Colonic mucosa (tissue), 4 donors: ENCODE measurements around the gene RPS6KC1. TPM values are rescaled to one million over a fixed set of nuclear protein-coding genes. Genes with fewer than 3 reads are reported as not detected.

Experiments
- DNase-seq: peaks from one replicate; pipeline ENCODE4 v3.0.0-alpha.2; 2020
- H3K27ac ChIP-seq: fragments of 200-600 bp; one replicate; pipeline ENCODE4 v1.8.0; 2021
- H3K27me3 ChIP-seq: fragments of 200-600 bp; one replicate; pipeline ENCODE4 v1.8.0; 2021
- H3K36me3 ChIP-seq: fragments of 200-600 bp; one replicate; pipeline ENCODE4 v1.8.0; 2021
- H3K4me1 ChIP-seq: fragments of 200-600 bp; one replicate; pipeline ENCODE4 v1.8.0; 2021; ENCODE audit warnings: mild to moderate bottlenecking
- H3K4me3 ChIP-seq: fragments of 200-600 bp; one replicate; pipeline ENCODE4 v1.8.0; 2021
- H3K9ac ChIP-seq, 2 donors: one replicate each; pipeline ENCODE4 v1.7.0; 2013; ENCODE audit warnings: control low read depth in 2 of 2, low read depth in 2 of 2, low read length in 2 of 2
- H3K9me3 ChIP-seq: fragments of 200-600 bp; one replicate; pipeline ENCODE4 v1.8.0; 2021
- CTCF ChIP-seq: fragments of 200-600 bp; IDR thresholded peaks from one replicate; pipeline ENCODE4 v1.8.0; 2022; ENCODE audit warnings: antibody characterized with exemption, mild to moderate bottlenecking
- intact Hi-C: fragments of 100-400 bp; cut with DNase I; formaldehyde crosslinking; loops from one replicate; pipeline ENCODE4 v1.14.1; 2022
- total RNA-seq, 2 donors: library from RNA; stranded (reverse); fragmentation: NEBNext Ultra II Directional in 1 of 2; extraction: Animal tissue kit (Norgen Biotek cat#: 25700) in 1 of 2; gene quantifications; one replicate each; pipeline ENCODE4 v1.2.1, GENCODE V29; 2021
- donor health status: healthy.
- donor health status: DM: no; HTN: no; CAD: no.
- donor health status: DM: no; HTN: no; CAD: no.

Gene RPS6KC1
- total RNA-seq, 2 donors from 2014 or later = 8.8 to 9.6 TPM

- no peaks in the 10 kb centered on the region for H3K27me3 ChIP-seq
- H3K4me1 ChIP-seq = no peaks in the 10 kb centered on the region
- no peaks in the 10 kb centered on the region for H3K36me3 ChIP-seq
- no peak overlapping the region for H3K4me3 ChIP-seq
- H3K9me3 ChIP-seq = no peaks in the 10 kb centered on the region
- no peak for DNase-seq
- no peak overlapping the region for H3K27ac ChIP-seq
- intact Hi-C loops = no loop called here
- no peak overlapping the region for H3K9ac ChIP-seq
- TF ChIP-seq CTCF = no peak
Observed at GRCh38 chr1:213176341-213176740, 125.3 kb downstream of the RPS6KC1 start.

- H3K4me3 ChIP-seq = no peak overlapping the region
- no peak overlapping the region for H3K27ac ChIP-seq
- intact Hi-C loops = no loop called here
- no peaks in the 10 kb centered on the region for H3K27me3 ChIP-seq
- H3K9me3 ChIP-seq = no peaks in the 10 kb centered on the region
- no peak for TF ChIP-seq CTCF
- no peaks in the 10 kb centered on the region for H3K4me1 ChIP-seq
- no peak for DNase-seq
- H3K9ac ChIP-seq = no peak overlapping the region
- no peaks in the 10 kb centered on the region for H3K36me3 ChIP-seq
Observed at GRCh38 chr1:213179784-213180183, 128.7 kb downstream of the RPS6KC1 start.

- no peak for TF ChIP-seq CTCF
- DNase-seq = no peak
- Histone ChIP-seq H3K9me3 (no peaks in the 10 kb centered on the region), H3K4me1 (no peaks in the 10 kb centered on the region), H3K27me3 (no peaks in the 10 kb centered on the region), H3K4me3 (no peak overlapping the region), H3K9ac (no peak overlapping the region), H3K27ac (no peak overlapping the region), H3K36me3 (no peaks in the 10 kb centered on the region)
- intact Hi-C loops = no loop called here
Observed at GRCh38 chr1:213180833-213181232, 129.8 kb downstream of the RPS6KC1 start.

- H3K27me3 ChIP-seq = no peaks in the 10 kb centered on the region
- DNase-seq = no peak
- intact Hi-C loops = no loop called here
- H3K27ac ChIP-seq = no peak overlapping the region
- H3K9me3 ChIP-seq = no peaks in the 10 kb centered on the region
- TF ChIP-seq CTCF = no peak
- no peaks in the 10 kb centered on the region for H3K36me3 ChIP-seq
- no peaks in the 10 kb centered on the region for H3K4me1 ChIP-seq
- H3K9ac ChIP-seq = no peak overlapping the region
- H3K4me3 ChIP-seq = no peak overlapping the region
Observed at GRCh38 chr1:213183036-213183672, 132.1 kb downstream of the RPS6KC1 start.

- Histone ChIP-seq H3K27ac (no peak overlapping the region), H3K4me3 (no peak overlapping the region), H3K36me3 (no peaks in the 10 kb centered on the region), H3K9me3 (no peaks in the 10 kb centered on the region), H3K27me3 (no peaks in the 10 kb centered on the region), H3K4me1 (no peaks in the 10 kb centered on the region), H3K9ac (no peak overlapping the region)
- DNase-seq = no peak
- no peak for TF ChIP-seq CTCF
- intact Hi-C loops = no loop called here
Observed at GRCh38 chr1:213186168-213186567, 135.1 kb downstream of the RPS6KC1 start.
